Posterior cingulate gyrus (tissue), 11 donors: ENCODE results near the gene FCN1.

Experiments used
- DNase-seq, 10 donors: peaks; one replicate each; pipeline versions ENCODE4 v3.0.0 to v3.0.0-alpha.2; 2020 to 2021; ENCODE audit warnings: mixed read lengths in 3 of 10
- intact Hi-C: fragments of 100-400 bp; cut with DNase I; formaldehyde crosslinking; loops from one replicate; pipeline ENCODE4 v1.15.1; 2023

Gene FCN1

GRCh38 chr9:134884492-134884891 is 33.2 kb downstream of the FCN1 start:
- intact Hi-C loops, result no loop called here
- DNase-seq, result no peak

- intact Hi-C loops, result no loop called here
- DNase-seq, result no peak
These were observed 34.5 kb downstream of the FCN1 start for GRCh38 chr9:134883040-134883782.

DNA sequence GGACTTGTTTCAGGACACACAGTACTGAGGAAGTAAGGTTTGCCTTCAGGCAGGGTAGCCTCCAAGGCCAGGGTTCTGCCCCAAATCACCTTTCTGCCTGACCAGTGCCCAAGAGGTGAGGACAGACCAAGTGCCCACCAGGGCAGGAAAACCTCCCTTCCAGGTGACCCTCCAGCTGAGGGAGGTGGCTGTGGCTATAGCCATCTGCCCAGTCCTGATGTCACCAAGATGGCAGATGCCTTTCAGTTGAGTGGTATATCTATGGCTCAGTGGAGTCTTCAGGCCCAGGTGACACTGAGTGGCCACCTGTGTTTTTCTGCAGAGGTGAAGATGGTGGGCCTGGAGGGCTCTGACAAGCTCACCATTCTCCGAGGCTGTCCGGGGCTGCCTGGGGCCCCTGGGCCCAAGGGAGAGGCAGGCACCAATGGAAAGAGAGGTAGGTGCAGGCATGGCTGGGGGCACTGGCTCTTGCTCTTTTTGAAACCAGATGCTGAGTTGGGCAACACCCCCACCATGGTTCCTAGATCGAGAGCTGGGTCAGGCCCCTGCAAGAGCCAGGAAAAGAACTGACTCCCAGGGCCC is 35.4 kb downstream of the FCN1 start:
- no peak for DNase-seq
- intact Hi-C loops, result no loop called here

DNA sequence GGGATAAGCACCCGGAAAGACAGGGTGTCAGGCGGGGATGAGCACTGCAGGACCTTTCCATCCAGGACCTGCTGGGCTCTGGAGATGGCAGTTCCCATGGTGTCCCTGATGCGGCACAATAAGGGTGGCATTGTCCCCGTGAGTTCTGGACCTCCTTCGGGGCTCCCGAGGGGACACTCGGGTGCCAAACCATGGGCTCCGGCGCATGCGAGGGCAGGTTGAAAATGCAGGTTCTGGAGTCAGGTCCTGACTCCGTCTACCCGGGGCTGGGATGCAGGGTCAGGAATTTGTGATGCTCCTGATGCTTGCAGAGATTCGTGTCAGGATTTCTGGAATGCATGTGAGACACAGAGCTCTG is 36.4 kb downstream of the FCN1 start:
- intact Hi-C loops, result no loop called here

GRCh38 chr9:134880484-134881312 is 37.0 kb downstream of the FCN1 start, which contains the start of gene FCN2:
TSS of gene FCN2 (plus strand) at chr9:134880810. CDS start at chr9:134880822, 12 bp downstream.
- no peak for DNase-seq
- intact Hi-C loops, result no loop called here

More for the DNA sequence above, 36.4 kb downstream of the FCN1 start:
- no peak for DNase-seq

GRCh38 chr9:134879664-134880483 is 37.8 kb downstream of the FCN1 start:
- DNase-seq, result no peak
- intact Hi-C loops, result no loop called here

- intact Hi-C loops, result no loop called here
- no peak for DNase-seq
These were observed 40.2 kb downstream of the FCN1 start for GRCh38 chr9:134877541-134877940.

- DNase-seq, result no peak
- intact Hi-C loops, result no loop called here
These were observed 42.3 kb downstream of the FCN1 start for GRCh38 chr9:134875371-134875770.

DNA sequence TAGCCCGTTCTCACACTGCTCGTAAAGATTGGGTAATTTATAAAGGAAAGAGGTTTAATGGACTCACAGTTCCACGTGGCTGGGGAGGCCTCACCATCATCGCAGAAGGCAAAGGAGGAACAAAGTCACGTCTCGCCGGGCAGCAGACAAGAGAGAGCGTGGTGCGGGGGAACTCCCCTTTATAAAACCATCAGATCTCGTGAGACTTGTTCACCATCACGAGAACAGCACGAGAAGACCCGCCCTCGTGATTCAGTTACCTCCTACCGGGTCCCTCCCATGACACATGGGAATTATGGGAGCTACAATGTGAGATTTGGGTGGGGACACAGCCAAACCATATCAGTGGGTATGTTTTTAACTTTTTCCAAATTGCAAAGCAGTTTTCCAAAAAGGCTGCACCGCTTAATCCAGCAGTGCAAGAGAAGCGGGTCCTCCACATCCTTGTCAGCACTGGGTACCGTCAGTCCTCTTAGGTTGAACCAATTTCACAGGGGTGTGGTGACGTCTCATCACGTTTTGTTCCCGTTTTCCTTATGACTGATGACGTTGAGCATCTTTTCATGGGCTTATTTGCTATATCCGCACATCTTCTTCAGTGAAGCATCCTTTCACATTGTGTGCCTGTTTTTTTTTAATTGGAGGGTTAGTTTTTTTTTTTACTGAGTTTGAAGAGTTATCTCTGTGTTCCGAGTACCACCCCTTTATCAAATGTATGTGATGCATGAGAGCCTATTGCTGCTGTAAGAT is 45.1 kb downstream of the FCN1 start:
- no peak for DNase-seq
- intact Hi-C loops, result no loop called here

GRCh38 chr9:134871697-134872340 is 45.9 kb downstream of the FCN1 start:
- no peak for DNase-seq
- intact Hi-C loops, result no loop called here

DNA sequence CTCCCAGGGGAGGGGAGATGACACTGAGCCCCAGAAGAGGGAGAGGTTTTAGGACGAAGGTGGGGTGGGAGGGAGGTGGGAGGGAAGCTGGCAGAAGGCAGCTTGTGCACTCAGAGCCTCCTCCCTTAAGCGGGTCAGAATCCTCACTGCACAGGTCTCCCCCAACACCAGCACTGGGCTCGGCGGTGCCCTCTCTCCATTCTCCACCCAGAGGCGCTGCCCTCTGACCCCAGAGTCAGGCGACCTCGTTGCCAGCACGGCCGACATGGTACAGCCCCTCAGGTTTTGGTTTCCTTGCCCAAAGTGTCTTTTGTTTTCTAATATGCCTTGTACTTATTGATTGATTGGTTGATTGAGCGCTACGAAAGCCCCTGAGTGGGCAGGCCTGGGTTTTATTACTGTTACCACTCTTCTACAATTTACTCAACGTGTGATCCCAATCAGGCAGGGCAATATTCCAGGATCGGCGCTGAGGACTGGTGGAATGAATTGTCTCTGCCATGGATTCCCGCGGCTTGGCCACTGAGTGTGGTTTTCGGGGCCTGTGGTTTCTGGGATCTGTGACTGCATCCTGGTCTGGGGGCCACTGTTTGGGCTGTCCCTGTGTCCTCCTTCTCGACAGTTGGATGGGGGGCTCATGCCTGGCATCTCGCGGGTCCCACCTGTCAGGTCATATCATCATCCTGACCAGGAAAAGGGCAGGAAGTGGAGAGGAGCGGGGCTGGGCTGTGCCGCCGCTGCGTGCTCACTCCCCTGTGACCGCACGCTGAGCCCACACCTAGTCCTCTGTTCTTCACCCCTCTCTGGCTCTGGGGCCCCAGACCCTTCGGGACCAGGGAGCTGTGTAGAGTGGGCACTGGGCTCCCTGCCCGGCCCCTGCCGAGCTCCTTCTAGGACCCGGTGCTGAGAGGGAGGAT is 46.7 kb downstream of the FCN1 start:
- intact Hi-C loops, result no loop called here
- DNase-seq, result no peak

DNA sequence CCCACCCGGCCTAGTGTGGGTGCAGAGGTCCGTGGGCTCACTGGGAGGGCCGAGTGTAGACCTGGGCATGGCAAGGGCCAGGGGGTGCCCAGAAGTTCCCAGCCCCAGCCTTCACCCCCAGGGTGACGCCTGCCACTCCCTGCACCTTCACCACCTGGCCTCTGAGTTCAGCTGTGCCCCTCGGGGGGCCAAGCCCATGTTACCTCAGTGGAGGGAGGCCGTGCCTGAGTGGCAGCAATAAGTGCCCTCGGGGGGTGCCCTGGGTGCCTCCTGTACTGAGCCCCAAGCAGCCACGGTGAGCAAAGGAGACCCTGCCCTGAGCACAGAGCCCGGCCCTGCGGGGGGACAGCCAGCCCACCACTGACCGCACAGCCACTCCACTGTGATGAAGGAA is 47.4 kb downstream of the FCN1 start:
- peak in 2 of 10 donors; percentile 61 to 62 for DNase-seq

DNA sequence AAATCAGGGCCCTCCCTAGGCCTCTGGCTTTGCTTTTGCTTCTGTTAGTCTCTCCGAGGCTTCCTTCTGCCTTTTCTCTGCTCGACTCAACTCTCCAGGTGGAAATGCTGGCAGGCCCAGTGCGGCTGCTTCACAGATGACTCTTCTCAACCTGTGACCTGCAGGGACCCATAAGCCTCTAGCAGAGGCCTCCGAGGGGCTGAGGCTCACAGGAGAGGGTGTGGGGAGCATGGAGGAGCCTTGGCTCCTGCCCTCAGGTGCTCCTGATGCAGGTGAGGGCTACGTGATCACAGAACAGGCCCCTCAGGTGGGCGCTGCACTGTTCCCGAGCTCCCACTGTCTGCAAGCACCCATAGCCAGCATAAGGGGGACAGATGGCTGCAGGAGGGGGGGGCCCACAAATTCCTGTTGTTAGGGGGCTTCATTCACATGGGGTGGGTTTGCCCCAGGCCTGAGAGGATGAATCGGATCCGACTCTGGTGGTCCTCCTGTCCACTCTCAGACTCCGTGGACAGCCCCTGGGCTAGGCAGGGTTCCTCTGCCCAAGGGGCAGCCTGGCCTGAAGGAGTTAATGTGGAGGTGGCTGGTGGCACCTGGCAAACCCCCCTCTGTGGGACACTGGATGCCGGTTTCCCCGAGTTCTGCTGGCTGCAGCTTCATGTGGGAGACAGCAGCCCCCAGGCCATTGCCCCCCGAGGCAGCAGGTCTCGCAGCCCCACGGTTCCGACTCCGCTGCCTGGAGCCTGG is 48.0 kb downstream of the FCN1 start:
- intact Hi-C loops, result no loop called here
- DNase-seq, result no peak

More for the DNA sequence above, 47.4 kb downstream of the FCN1 start:
- intact Hi-C loops, result no loop called here

GRCh38 chr9:134868751-134869553 is 48.8 kb downstream of the FCN1 start:
- peak in 1 of 10 donors; percentile 64 for DNase-seq
- intact Hi-C loops, result no loop called here

GRCh38 chr9:134867917-134868750 is 49.6 kb downstream of the FCN1 start:
- intact Hi-C loops, result no loop called here
- peak in 1 of 10 donors; percentile 62 for DNase-seq

DNA sequence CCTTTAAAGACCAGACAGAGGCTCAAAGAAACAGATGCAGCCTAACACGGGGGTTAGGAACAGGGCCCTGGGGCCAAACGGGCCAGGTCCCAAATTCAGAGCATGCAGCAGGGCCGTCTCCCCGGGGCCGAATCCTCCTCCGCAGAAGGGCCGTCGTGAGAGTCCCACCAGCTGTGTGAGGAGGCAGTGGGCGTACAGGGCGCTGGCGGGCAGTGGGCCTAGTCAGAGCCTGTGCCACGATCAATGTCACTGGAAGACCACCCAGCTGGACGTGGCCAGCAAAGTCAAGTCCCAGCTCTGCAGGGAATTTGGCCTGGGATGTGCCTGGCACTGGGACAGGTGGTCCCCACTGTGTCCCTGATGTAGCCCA is 52.9 kb downstream of the FCN1 start:
- peak in 1 of 10 donors; percentile 77 for DNase-seq
- intact Hi-C loops, result no loop called here
